Heart right ventricle (tissue), 16 donors: Measurements from ENCODE around the gene INS. TPM values are rescaled to one million over a fixed set of nuclear protein-coding genes. Genes with fewer than 3 reads are reported as not detected.

Experiments
- ATAC-seq, 8 donors: fragments of 200-7000 bp; cut with Tn5 transposase; one replicate each; pipeline ENCODE4 v1.9.1; 2020; ENCODE audit warnings: mild to moderate bottlenecking in 8 of 8, moderate library complexity in 8 of 8, moderate number of reproducible peaks in 1 of 8
- DNase-seq, 2 donors: peaks; one replicate each; pipeline ENCODE4 v3.0.0-alpha.2; 2020
- H3K27ac ChIP-seq, 10 donors: fragments of 200-600 bp; sonication (generic) in 2 of 10; one replicate each; pipeline versions ENCODE4 v1.5.0 to v1.8.0; 2020 to 2022; ENCODE audit warnings: mild to moderate bottlenecking in 3 of 10
- H3K27me3 ChIP-seq, 7 donors: fragments of 200-600 bp; one replicate each; pipeline ENCODE4 v1.8.0; 2021 to 2022; ENCODE audit warnings: mild to moderate bottlenecking in 2 of 7
- H3K36me3 ChIP-seq, 9 donors: fragments of 200-600 bp; sonication (generic) in 1 of 9; one replicate each; pipeline versions ENCODE4 v1.5.0 to v1.8.0; 2020 to 2022; ENCODE audit warnings: mild to moderate bottlenecking in 2 of 9
- H3K4me1 ChIP-seq, 9 donors: fragments of 200-600 bp; sonication (generic) in 1 of 9; one replicate each; pipeline versions ENCODE4 v1.5.0 to v1.8.0; 2020 to 2022; ENCODE audit warnings: mild to moderate bottlenecking in 4 of 9
- H3K4me3 ChIP-seq, 10 donors: fragments of 200-600 bp; sonication (generic) in 2 of 10; one replicate each; pipeline versions ENCODE4 v1.5.0 to v1.8.0; 2020 to 2022; ENCODE audit warnings: mild to moderate bottlenecking in 7 of 10, moderate library complexity in 2 of 10
- H3K9me3 ChIP-seq, 11 donors: fragments of 200-600 bp in 10 of 11; sonication (generic) in 2 of 11; one replicate each; pipeline versions ENCODE4 v1.5.0 to v1.8.0; 2013 to 2022; ENCODE audit warnings: mild to moderate bottlenecking in 2 of 11, control low read depth in 1 of 11, moderate library complexity in 1 of 11
- CTCF ChIP-seq, 9 donors: fragments of 200-600 bp; sonication (generic) in 2 of 9; IDR thresholded peaks; one replicate each; pipeline versions ENCODE4 v1.5.0 to v1.8.0; 2021 to 2022; ENCODE audit warnings: antibody characterized with exemption in 9 of 9, mild to moderate bottlenecking in 5 of 9, moderate library complexity in 1 of 9
- WGBS, 2 donors: extraction: QIAGEN DNeasy Blood & Tissue Kit; methylation state at CpG; one replicate each; pipeline ENCODE4 v1.1.7; 2013; ENCODE audit warnings: inconsistent platforms in 1 of 2; 5-methylcytosine and 5-hydroxymethylcytosine counted together
- intact Hi-C, 10 donors: fragments of 100-400 bp; cut with DNase I; formaldehyde crosslinking; loops; one replicate each; pipeline versions ENCODE4 v1.11.1 to v1.14.2; 2022
- polyA plus RNA-seq, 2 donors: library from polyadenylated mRNA; stranded (reverse); fragments of 200-250 nt; gene quantifications; one replicate each; pipeline ENCODE4 v1.2.3, GENCODE V29; 2013
- total RNA-seq, 10 donors: library from RNA; stranded (reverse); fragmentation: NEBNext Ultra II Directional in 3 of 10; extraction: Animal tissue kit (Norgen Biotek cat#: 25700) in 3 of 10; gene quantifications; one replicate each; pipeline versions ENCODE4 v1.2.1 to v1.2.4, GENCODE V29; 2021 to 2023
- donor health status: Arrhythmogenic right ventricular cardiomyopathy.
- donor health status: ischemic (EF 13 %, LVEDD 7.1; RV severe dilation, severe dysfunction).
- donor health status: healthy with polysubstance abuse.
- donor health status: DM: no; HTN: yes; CAD: no.
- donor health status: DM: no; HTN: no; CAD: no.
- donor health status: ischemic (EF 25% LVEDD 6.9; RV normal size, moderate dysfunction).
- donor health status: ischemic (EF 25% LVEDD 5.7; RV mildly dilated, moderate dysfunction).
- donor health status: healthy.
- donor health status: DM: yes; HTN: yes; CAD: no.
- donor health status: Ischemic cardiomyopathy.
- donor health status: ischemic (EF 35%, LVEDD 5.7; RV mildly dilated, moderate dysfunction).
- donor health status: nonischemic (EF 11% LVEDD 7.7; RV severe dilation, severe dysfunction).
- donor health status: DM: yes; HTN: yes; CAD: no.
- donor health status: PGD.
- donor health status: ischemic (EF 29% LVEDD 5.4; RV normal size, mild dysfunction).
- donor health status: nonischemic (EF 23%, LVEDD 6.1; RV moderate dilation, normal function).

Gene INS
- total and polyA plus RNA-seq, 12 donors, result 0.76 to 3.3 (median 1.0) TPM; not detected in 9

GRCh38 chr11:2123628-2123960 lies 37.4 kb downstream of the INS start:
- H3K36me3 ChIP-seq, result no peaks in the 10 kb centered on the region
- no peak for ATAC-seq
- H3K27me3 ChIP-seq, result peaks cover 0 to 31% (median 25%) of the 10 kb centered on the region in 7 donors
- intact Hi-C loops, result loop anchor here in 1 of 10 donors (5.0 kb wide), 1 partner anchor 46 kb away; no protein-coding TSS in a partner anchor
- H3K4me1 ChIP-seq, result no peaks in the 10 kb centered on the region
- no peaks in the 10 kb centered on the region for H3K9me3 ChIP-seq
- TF ChIP-seq CTCF (IDR thresholded peaks at IDR 0.05), result no peak
- 90 to 95% methylated on average over 7 of the region's 7 CpGs for WGBS, 2 donors
- no peak overlapping the region for H3K4me3 ChIP-seq
- H3K27ac ChIP-seq, result no peak overlapping the region
- no peak for DNase-seq

- intact Hi-C loops, result loop anchor here in 1 of 10 donors (5.0 kb wide), 1 partner anchor 46 kb away; no protein-coding TSS in a partner anchor
- ATAC-seq (no peak), DNase-seq (no peak)
- Histone ChIP-seq H3K27me3 (peaks cover 0 to 31% (median 26%) of the 10 kb centered on the region in 7 donors), H3K4me1 (no peaks in the 10 kb centered on the region), H3K9me3 (no peaks in the 10 kb centered on the region), H3K27ac (no peak overlapping the region), H3K36me3 (no peaks in the 10 kb centered on the region), H3K4me3 (no peak overlapping the region)
- 84 to 87% methylated on average over 12 to 13 of the region's 13 CpGs for WGBS, 2 donors
- TF ChIP-seq CTCF (IDR thresholded peaks at IDR 0.05), result no peak
These were observed 37.9 kb downstream of the INS start for GRCh38 chr11:2122907-2123627.

- Histone ChIP-seq H3K27me3 (peaks cover 0 to 31% (median 26%) of the 10 kb centered on the region in 7 donors), H3K9me3 (peaks cover 0 to 5% (median 0%) of the 10 kb centered on the region in 11 donors), H3K27ac (no peak overlapping the region), H3K4me1 (no peaks in the 10 kb centered on the region), H3K36me3 (no peaks in the 10 kb centered on the region), H3K4me3 (no peak overlapping the region)
- 60 to 65% methylated on average over 19 of the region's 19 CpGs for WGBS, 2 donors
- intact Hi-C loops, result loop anchor here in 1 of 10 donors (5.0 kb wide), 1 partner anchor 45 kb away; no protein-coding TSS in a partner anchor
- DNase-seq (no peak), ATAC-seq (no peak)
- no peak for TF ChIP-seq CTCF (IDR thresholded peaks at IDR 0.05)
These were observed 38.6 kb downstream of the INS start for GRCh38 chr11:2122222-2122906.

GRCh38 chr11:2121227-2122130 lies 39.5 kb downstream of the INS start:
- intact Hi-C loops, result loop anchor here in 1 of 10 donors (5.0 kb wide), 1 partner anchor 44 kb away; no protein-coding TSS in a partner anchor
- ATAC-seq (no peak), DNase-seq (no peak)
- Histone ChIP-seq H3K27me3 (peaks cover 0 to 31% (median 26%) of the 10 kb centered on the region in 7 donors), H3K27ac (no peak overlapping the region), H3K4me3 (no peak overlapping the region), H3K36me3 (no peaks in the 10 kb centered on the region), H3K4me1 (no peaks in the 10 kb centered on the region), H3K9me3 (peaks cover 0 to 14% (median 8%) of the 10 kb centered on the region in 11 donors)
- no peak for TF ChIP-seq CTCF (IDR thresholded peaks at IDR 0.05)
- WGBS, 2 donors, result 80 to 84% methylated on average over 21 of the region's 21 CpGs
